RWPE2 (cell line): ENCODE data around the gene NT5DC4.
A peak's percentile ranks its signal among the peaks of the same experiment; 100 is the strongest.

ENCODE experiments used
- ATAC-seq: fragments of 200-7000 bp; cut with Tn5 transposase; 3 replicates; pipeline ENCODE4 v1.9.1; 2021; ENCODE audit warnings: low read depth
- DNase-seq: peaks from one replicate; pipeline ENCODE4 v3.0.0-alpha.2; 2020; ENCODE audit warnings: low spot score
- H3K27ac ChIP-seq: fragments of 450-650 bp; 2 replicates; pipeline ENCODE4 v1.5.1; 2017; ENCODE audit warnings: mild to moderate bottlenecking; ENCODE audit not compliant: poor library complexity, severe bottlenecking
- H3K27me3 ChIP-seq: fragments of 250-450 bp; sonication (Bioruptor Pico); 2 replicates; pipeline ENCODE4 v1.5.1; 2021; ENCODE audit warnings: mild to moderate bottlenecking, moderate library complexity; ENCODE audit not compliant: insufficient read depth, poor library complexity, severe bottlenecking
- H3K36me3 ChIP-seq: fragments of 250-450 bp; sonication (Bioruptor Pico); 2 replicates; pipeline ENCODE4 v1.5.1; 2020; ENCODE audit warnings: low read depth, mild to moderate bottlenecking, moderate library complexity
- H3K4me1 ChIP-seq: fragments of 250-450 bp; sonication (Bioruptor Pico); 2 replicates; pipeline ENCODE4 v1.5.1; 2021; ENCODE audit warnings: mild to moderate bottlenecking, moderate library complexity; ENCODE audit not compliant: insufficient read depth, poor library complexity, severe bottlenecking
- H3K4me3 ChIP-seq: fragments of 250-450 bp; sonication (Bioruptor Pico); 2 replicates; pipeline ENCODE4 v1.5.1; 2021; ENCODE audit warnings: mild to moderate bottlenecking, moderate library complexity; ENCODE audit not compliant: severe bottlenecking
- H3K9me3 ChIP-seq: fragments of 250-450 bp; sonication (Bioruptor Pico); 2 replicates; pipeline ENCODE4 v1.5.1; 2021; ENCODE audit warnings: mild to moderate bottlenecking, moderate library complexity; ENCODE audit not compliant: severe bottlenecking
- TF ChIP-seq, protein P1 (sequence below): fragments of 450-650 bp; IDR thresholded peaks from one replicate; pipeline ENCODE4 v1.5.1; 2017; ENCODE audit warnings: mild to moderate bottlenecking, moderate library complexity; ENCODE audit not compliant: poor library complexity, severe bottlenecking

Gene NT5DC4

GRCh38 chr2:112755444-112755843 lies 34.6 kb downstream of the NT5DC4 start:
- no peaks in the 10 kb centered on the region for H3K27me3 ChIP-seq
- peaks cover 98% of the 10 kb centered on the region for H3K36me3 ChIP-seq
- no peak overlapping the region for H3K4me3 ChIP-seq
- H3K9me3 ChIP-seq = no peaks in the 10 kb centered on the region
- TF ChIP-seq, protein P1, sequence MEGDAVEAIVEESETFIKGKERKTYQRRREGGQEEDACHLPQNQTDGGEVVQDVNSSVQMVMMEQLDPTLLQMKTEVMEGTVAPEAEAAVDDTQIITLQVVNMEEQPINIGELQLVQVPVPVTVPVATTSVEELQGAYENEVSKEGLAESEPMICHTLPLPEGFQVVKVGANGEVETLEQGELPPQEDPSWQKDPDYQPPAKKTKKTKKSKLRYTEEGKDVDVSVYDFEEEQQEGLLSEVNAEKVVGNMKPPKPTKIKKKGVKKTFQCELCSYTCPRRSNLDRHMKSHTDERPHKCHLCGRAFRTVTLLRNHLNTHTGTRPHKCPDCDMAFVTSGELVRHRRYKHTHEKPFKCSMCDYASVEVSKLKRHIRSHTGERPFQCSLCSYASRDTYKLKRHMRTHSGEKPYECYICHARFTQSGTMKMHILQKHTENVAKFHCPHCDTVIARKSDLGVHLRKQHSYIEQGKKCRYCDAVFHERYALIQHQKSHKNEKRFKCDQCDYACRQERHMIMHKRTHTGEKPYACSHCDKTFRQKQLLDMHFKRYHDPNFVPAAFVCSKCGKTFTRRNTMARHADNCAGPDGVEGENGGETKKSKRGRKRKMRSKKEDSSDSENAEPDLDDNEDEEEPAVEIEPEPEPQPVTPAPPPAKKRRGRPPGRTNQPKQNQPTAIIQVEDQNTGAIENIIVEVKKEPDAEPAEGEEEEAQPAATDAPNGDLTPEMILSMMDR = no peak
- ATAC-seq (no peak), DNase-seq (no peak)
- H3K27ac ChIP-seq = no peak overlapping the region
- H3K4me1 ChIP-seq = peaks cover 2% of the 10 kb centered on the region

DNA sequence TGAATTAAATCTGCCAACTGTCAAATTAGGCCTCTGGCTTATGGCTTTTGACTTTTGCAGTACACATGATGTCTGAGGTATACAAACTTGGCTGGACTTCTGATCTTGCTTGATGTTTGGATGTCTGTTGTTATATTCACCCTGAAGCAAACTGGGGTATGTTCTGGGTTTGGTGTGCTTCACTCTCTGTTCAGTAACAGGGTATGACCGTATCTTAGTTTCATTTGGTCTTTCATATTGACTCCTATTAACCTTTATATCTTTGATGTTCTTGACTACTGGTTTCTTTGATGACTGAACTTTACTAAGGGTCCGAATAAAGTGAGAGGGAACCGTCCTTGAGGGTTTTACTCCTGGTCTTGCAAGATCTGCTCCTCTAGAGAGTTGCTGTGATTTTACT lies 35.4 kb downstream of the NT5DC4 start:
- no peak for DNase-seq
- no peak overlapping the region for H3K27ac ChIP-seq
- no peak for ATAC-seq
- H3K4me3 ChIP-seq = no peak overlapping the region
- TF ChIP-seq, protein P1 = no peak
- peaks cover 8% of the 10 kb centered on the region for H3K4me1 ChIP-seq
- no peaks in the 10 kb centered on the region for H3K27me3 ChIP-seq
- H3K9me3 ChIP-seq = no peaks in the 10 kb centered on the region
- peaks cover 98% of the 10 kb centered on the region for H3K36me3 ChIP-seq

DNA sequence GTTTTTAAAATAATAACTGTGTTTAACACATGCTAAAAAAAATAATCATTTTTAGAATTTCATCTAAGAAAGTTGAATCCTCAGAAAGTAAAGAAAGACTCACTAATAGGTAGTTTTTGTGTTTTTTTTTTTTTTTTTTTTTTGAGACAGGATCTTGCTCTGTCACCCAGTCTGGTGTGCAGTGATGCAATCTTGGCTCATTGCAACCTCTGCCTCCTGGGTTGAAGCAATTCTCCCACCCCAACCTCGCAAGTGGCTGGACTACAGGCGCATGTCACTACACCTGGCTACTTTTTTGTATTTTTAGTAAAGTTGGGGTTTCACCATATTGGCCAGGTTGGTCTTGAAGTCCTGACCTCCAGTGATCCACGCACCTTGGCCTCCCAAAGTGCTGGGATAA lies 36.4 kb downstream of the NT5DC4 start:
- H3K4me1 ChIP-seq = peaks cover 17% of the 10 kb centered on the region
- H3K27me3 ChIP-seq = no peaks in the 10 kb centered on the region
- no peak for DNase-seq
- peaks cover 98% of the 10 kb centered on the region for H3K36me3 ChIP-seq
- TF ChIP-seq, protein P1 = no peak
- H3K27ac ChIP-seq = no peak overlapping the region
- no peak for ATAC-seq
- no peaks in the 10 kb centered on the region for H3K9me3 ChIP-seq
- H3K4me3 ChIP-seq = no peak overlapping the region

GRCh38 chr2:112758711-112759110 lies 37.9 kb downstream of the NT5DC4 start:
- Histone ChIP-seq H3K27ac (no peak overlapping the region), H3K4me3 (no peak overlapping the region), H3K27me3 (no peaks in the 10 kb centered on the region), H3K9me3 (no peaks in the 10 kb centered on the region), H3K4me1 (peaks cover 26% of the 10 kb centered on the region), H3K36me3 (peaks cover 89% of the 10 kb centered on the region)
- ATAC-seq (no peak), DNase-seq (no peak)
- TF ChIP-seq, protein P1 = no peak

GRCh38 chr2:112760149-112760548 lies 39.3 kb downstream of the NT5DC4 start:
- no peak overlapping the region for H3K4me3 ChIP-seq
- peak overlapping the region; percentile 57 for H3K27ac ChIP-seq
- ATAC-seq (no peak), DNase-seq (no peak)
- H3K9me3 ChIP-seq = no peaks in the 10 kb centered on the region
- H3K36me3 ChIP-seq = peaks cover 74% of the 10 kb centered on the region
- H3K4me1 ChIP-seq = peaks cover 26% of the 10 kb centered on the region
- no peaks in the 10 kb centered on the region for H3K27me3 ChIP-seq
- TF ChIP-seq, protein P1 = no peak
